ENCODE measurements around the gene TENM3.

GRCh38 chr4:182380771-182381181 is 137.6 kb downstream of the TENM3 start:
- TF ChIP-seq CTCF (IDR thresholded peaks at IDR 0.05; ENCODE audit: low read depth, low read length): no peak
- no peak for TF ChIP-seq MAX (IDR thresholded peaks at IDR 0.05; ENCODE audit: low read depth, low read length)
- no peak for TF ChIP-seq POLR2A (IDR thresholded peaks at IDR 0.05; ENCODE audit: extremely low read depth, insufficient read length)
- TF ChIP-seq MYC (IDR thresholded peaks at IDR 0.05; ENCODE audit: low read depth, low read length): no peak
